ENCODE results near the gene HACD2. TPM values are rescaled to one million over a fixed set of nuclear protein-coding genes. Genes with fewer than 3 reads are reported as not detected.

HACD2 gene
- total and polyA plus RNA-seq, 9 of the 15 experiments (the other 6 are each of a cell fraction or from before 2014, with no cell fraction given), result 1.3 to 10.5 (median 3.8) TPM

DNA sequence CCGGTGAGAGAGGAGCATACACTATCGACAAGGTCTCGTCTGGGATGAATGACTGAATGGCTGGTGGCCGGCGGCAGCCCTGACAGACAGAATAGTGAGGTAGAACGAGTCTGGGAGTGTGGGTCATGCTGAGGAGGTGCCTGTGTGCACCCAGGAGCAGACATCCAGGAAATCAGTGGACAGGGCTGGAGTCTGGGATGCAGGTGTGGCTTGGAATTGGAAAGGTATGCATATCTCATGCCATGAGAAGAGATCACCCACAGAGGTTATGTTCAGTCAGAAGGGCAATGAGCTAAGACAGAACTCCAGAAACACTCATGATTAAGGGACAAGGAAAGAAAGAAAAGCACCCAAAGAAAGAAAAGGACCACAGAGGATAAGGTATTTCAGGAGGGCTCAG is 20.8 kb downstream of the HACD2 start:
- Histone ChIP-seq H4K20me1 (replicated peaks; ENCODE audit: control insufficient read depth, insufficient read depth, low read length) (no peaks in the 10 kb centered on the region), H3K9ac (ENCODE audit: insufficient read depth in 1 of 2, low read depth in 2 of 2, low read length in 2 of 2) (no peak overlapping the region), H3K27ac (ENCODE audit: extremely low read depth, low read depth, low read length) (no peak overlapping the region), H3K4me1 (replicated peaks in 1 of 2; ENCODE audit: control insufficient read depth in 2 of 2, insufficient read depth in 2 of 2, low read length in 2 of 2) (peaks cover 0 to 4% of the 10 kb centered on the region in 2 experiments; a peak in 1 of 5 replicates), H3K79me2 (ENCODE audit: control insufficient read depth, insufficient read depth, low read length) (no peaks in the 10 kb centered on the region), H3K9me3 (replicated peaks; ENCODE audit: control insufficient read depth, insufficient read depth, low read depth, low read length) (no peaks in the 10 kb centered on the region), H2AFZ (ENCODE audit: low read depth, low read length) (no peak overlapping the region), H3K4me2 (ENCODE audit: insufficient read depth, low read length) (no peak overlapping the region), H3K36me3 (ENCODE audit: control insufficient read depth, insufficient read depth, low read length) (no peaks in the 10 kb centered on the region), H3K4me3 (no peak overlapping the region), H3K27me3 (ENCODE audit: control insufficient read depth in 2 of 2, insufficient read depth in 2 of 2, low read length in 2 of 2) (no peaks in the 10 kb centered on the region), H3K9me1 (ENCODE audit: control insufficient read depth, insufficient read depth, low read length) (no peaks in the 10 kb centered on the region)
- in situ Hi-C loops (cut with MboI), result no loop called here
- BruUV-seq (replicated peaks), result no TSS peak
- ChIA-PET POLR2A (no interaction called here), CTCF (ENCODE audit: low intra/inter-chr PET ratio) (no interaction called here)
- FAIRE-seq (no peak), ATAC-seq (no peak), DNase-seq (ENCODE audit: extremely low read depth in 1 of 4, low spot score in 3 of 4) (no peak)
- intact Hi-C loops (cut with micrococcal nuclease), result no loop called here
- 80% methylated on average over 4 of the region's 6 CpGs for WGBS (ENCODE audit: insufficient coverage, low coverage, missing lambda C conversion rate)
- TF ChIP-seq ZNF239 (CRISPR knock-in tag; IDR thresholded peaks at IDR 0.05), result no peak
- TF ChIP-seq HMG20A (CRISPR knock-in tag; conservative IDR thresholded peaks at IDR 0.05), result no peak
- TF ChIP-seq RFX5 (IDR thresholded peaks at IDR 0.05; ENCODE audit: low read depth, low read length), result no peak
- no peak for TF ChIP-seq XRCC3 (IDR thresholded peaks at IDR 0.05)
- no peak for TF ChIP-seq ZKSCAN3 (CRISPR knock-in tag; IDR thresholded peaks at IDR 0.05)
- no peak for TF ChIP-seq ZNF584 (CRISPR knock-in tag; IDR thresholded peaks at IDR 0.05; ENCODE audit: low read depth)
- TF ChIP-seq, protein P1, sequence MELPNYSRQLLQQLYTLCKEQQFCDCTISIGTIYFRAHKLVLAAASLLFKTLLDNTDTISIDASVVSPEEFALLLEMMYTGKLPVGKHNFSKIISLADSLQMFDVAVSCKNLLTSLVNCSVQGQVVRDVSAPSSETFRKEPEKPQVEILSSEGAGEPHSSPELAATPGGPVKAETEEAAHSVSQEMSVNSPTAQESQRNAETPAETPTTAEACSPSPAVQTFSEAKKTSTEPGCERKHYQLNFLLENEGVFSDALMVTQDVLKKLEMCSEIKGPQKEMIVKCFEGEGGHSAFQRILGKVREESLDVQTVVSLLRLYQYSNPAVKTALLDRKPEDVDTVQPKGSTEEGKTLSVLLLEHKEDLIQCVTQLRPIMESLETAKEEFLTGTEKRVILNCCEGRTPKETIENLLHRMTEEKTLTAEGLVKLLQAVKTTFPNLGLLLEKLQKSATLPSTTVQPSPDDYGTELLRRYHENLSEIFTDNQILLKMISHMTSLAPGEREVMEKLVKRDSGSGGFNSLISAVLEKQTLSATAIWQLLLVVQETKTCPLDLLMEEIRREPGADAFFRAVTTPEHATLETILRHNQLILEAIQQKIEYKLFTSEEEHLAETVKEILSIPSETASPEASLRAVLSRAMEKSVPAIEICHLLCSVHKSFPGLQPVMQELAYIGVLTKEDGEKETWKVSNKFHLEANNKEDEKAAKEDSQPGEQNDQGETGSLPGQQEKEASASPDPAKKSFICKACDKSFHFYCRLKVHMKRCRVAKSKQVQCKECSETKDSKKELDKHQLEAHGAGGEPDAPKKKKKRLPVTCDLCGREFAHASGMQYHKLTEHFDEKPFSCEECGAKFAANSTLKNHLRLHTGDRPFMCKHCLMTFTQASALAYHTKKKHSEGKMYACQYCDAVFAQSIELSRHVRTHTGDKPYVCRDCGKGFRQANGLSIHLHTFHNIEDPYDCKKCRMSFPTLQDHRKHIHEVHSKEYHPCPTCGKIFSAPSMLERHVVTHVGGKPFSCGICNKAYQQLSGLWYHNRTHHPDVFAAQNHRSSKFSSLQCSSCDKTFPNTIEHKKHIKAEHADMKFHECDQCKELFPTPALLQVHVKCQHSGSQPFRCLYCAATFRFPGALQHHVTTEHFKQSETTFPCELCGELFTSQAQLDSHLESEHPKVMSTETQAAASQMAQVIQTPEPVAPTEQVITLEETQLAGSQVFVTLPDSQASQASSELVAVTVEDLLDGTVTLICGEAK (IDR thresholded peaks at IDR 0.05), result no peak
- TF ChIP-seq, protein P1 (CRISPR knock-in tag; IDR thresholded peaks at IDR 0.05), result no peak
- no peak for TF ChIP-seq PHB2 (IDR thresholded peaks at IDR 0.05; ENCODE audit: low read depth)
- no peak for TF ChIP-seq BHLHE40 (IDR thresholded peaks at IDR 0.05; ENCODE audit: low read length)
- no peak for TF ChIP-seq COPS2 (conservative IDR thresholded peaks at IDR 0.05)
- no peak for TF ChIP-seq E4F1 (CRISPR knock-in tag; IDR thresholded peaks at IDR 0.05; ENCODE audit: borderline replicate concordance)
- no peak for TF ChIP-seq ZNF561 (CRISPR knock-in tag; conservative IDR thresholded peaks at IDR 0.05)
